GM23338 (cell line): ENCODE results near the gene BCAS1. TPM values are rescaled to one million over a fixed set of nuclear protein-coding genes. Genes with fewer than 3 reads are reported as not detected.

Source experiments
- ATAC-seq: fragments of 200-7000 bp; cut with Tn5 transposase; 3 replicates; pipeline ENCODE4 v1.9.1; 2020
- DNase-seq: peaks from one replicate; pipeline ENCODE4 v3.0.0-alpha.2; 2015; ENCODE audit warnings: low spot score
- H2AFZ ChIP-seq: fragments of 200-600 bp; sonication (generic); 2 replicates; pipeline ENCODE4 v1.8.0; 2016; ENCODE audit warnings: antibody characterized with exemption, mild to moderate bottlenecking, moderate library complexity
- H3F3A ChIP-seq: fragments of 200-600 bp; sonication (generic); replicated peaks from 2 replicates; pipeline ENCODE4 v1.8.0; 2017; ENCODE audit warnings: antibody characterized with exemption, mixed run types, low read depth
- H3K27ac ChIP-seq: fragments of 200-600 bp; sonication (generic); 2 replicates; pipeline ENCODE4 v1.6.1; 2016; ENCODE audit warnings: low read depth
- H3K27me3 ChIP-seq: fragments of 200-600 bp; sonication (generic); 2 replicates; pipeline ENCODE4 v1.8.0; 2016; ENCODE audit warnings: mild to moderate bottlenecking, mixed run types, moderate library complexity; ENCODE audit not compliant: insufficient read depth
- H3K36me3 ChIP-seq: fragments of 200-600 bp; sonication (generic); 2 replicates; pipeline ENCODE4 v1.8.0; 2016; ENCODE audit warnings: mild to moderate bottlenecking; ENCODE audit not compliant: insufficient read depth
- H3K4me1 ChIP-seq: fragments of 200-600 bp; sonication (generic); 2 replicates; pipeline ENCODE4 v1.8.0; 2016; ENCODE audit warnings: mild to moderate bottlenecking, moderate library complexity; ENCODE audit not compliant: insufficient read depth
- H3K4me2 ChIP-seq: fragments of 200-600 bp; sonication (generic); 2 replicates; pipeline ENCODE4 v1.7.1; 2017; ENCODE audit warnings: mixed run types
- H3K4me3 ChIP-seq: fragments of 200-600 bp; sonication (generic); 2 replicates; pipeline ENCODE4 v1.6.1; 2016; ENCODE audit warnings: mixed run types
- H3K79me2 ChIP-seq: fragments of 200-600 bp; sonication (generic); replicated peaks from 2 replicates; pipeline ENCODE4 v1.8.0; 2017; ENCODE audit warnings: mild to moderate bottlenecking; ENCODE audit not compliant: insufficient read depth
- H3K9me2 ChIP-seq: fragments of 200-600 bp; sonication (generic); 2 replicates; pipeline ENCODE4 v1.8.0; 2017; ENCODE audit not compliant: insufficient read depth
- H4K20me1 ChIP-seq: fragments of 200-600 bp; sonication (generic); replicated peaks from 2 replicates; pipeline ENCODE4 v1.8.0; 2017; ENCODE audit warnings: mild to moderate bottlenecking; ENCODE audit not compliant: insufficient read depth
- H3K27ac Mint-ChIP-seq: 2 replicates; pipeline ENCODE4 v1.8.0; 2020; ENCODE audit warnings: inconsistent platforms, mild to moderate bottlenecking, moderate library complexity, mixed read lengths
- H3K27me3 Mint-ChIP-seq: 3 replicates; pipeline ENCODE4 v1.8.0; 2022; ENCODE audit warnings: low read depth, mild to moderate bottlenecking, moderate library complexity, mixed read lengths, inconsistent platforms; ENCODE audit not compliant: insufficient read depth, poor library complexity
- H3K36me3 Mint-ChIP-seq: 3 replicates; pipeline ENCODE4 v1.8.0; 2021; ENCODE audit warnings: low read depth, mild to moderate bottlenecking, inconsistent platforms, moderate library complexity, mixed read lengths
- H3K4me1 Mint-ChIP-seq: 3 replicates; pipeline ENCODE4 v1.8.0; 2020; ENCODE audit warnings: mild to moderate bottlenecking, inconsistent platforms, mixed read lengths
- H3K4me3 Mint-ChIP-seq: 3 replicates; pipeline ENCODE4 v1.8.0; 2021; ENCODE audit warnings: moderate library complexity, mild to moderate bottlenecking, inconsistent platforms, mixed read lengths
- H3K9me3 Mint-ChIP-seq: 3 replicates; pipeline ENCODE4 v1.8.0; 2020; ENCODE audit warnings: moderate library complexity, mild to moderate bottlenecking, inconsistent platforms, mixed read lengths
- CTCF ChIP-seq, 2 experiments: fragments of 200-600 bp in 1 of 2; sonication (generic) in 1 of 2; conservative IDR thresholded peaks; 2 replicates each; pipeline versions ENCODE4 v1.5.1 to v1.6.1; 2016 to 2017; ENCODE audit warnings: antibody characterized with exemption in 2 of 2, low read depth in 2 of 2, mild to moderate bottlenecking in 2 of 2, moderate library complexity in 1 of 2
- EZH2 ChIP-seq: fragments of 200-600 bp; sonication (generic); IDR thresholded peaks from one replicate; pipeline ENCODE4 v1.8.0; 2017; ENCODE audit warnings: antibody characterized with exemption, mild to moderate bottlenecking, low read depth; ENCODE audit not compliant: unreplicated experiment
- EZH2phosphoT487 ChIP-seq: fragments of 200-600 bp; sonication (generic); IDR thresholded peaks from one replicate; pipeline ENCODE4 v1.8.1; 2018; ENCODE audit warnings: antibody characterized with exemption; ENCODE audit not compliant: unreplicated experiment
- JUNB ChIP-seq: IDR thresholded peaks from one replicate; pipeline ENCODE4 v1.6.1; 2016; ENCODE audit warnings: antibody characterized with exemption; ENCODE audit not compliant: unreplicated experiment
- REST ChIP-seq: IDR thresholded peaks from one replicate; pipeline ENCODE4 v1.6.1; 2018; ENCODE audit warnings: antibody characterized with exemption; ENCODE audit not compliant: unreplicated experiment
- STAT1 ChIP-seq: IDR thresholded peaks from one replicate; pipeline ENCODE4 v1.6.1; 2016; ENCODE audit warnings: antibody characterized with exemption; ENCODE audit not compliant: unreplicated experiment
- ZNF462 ChIP-seq: fragments of 250-450 bp; sonication (Bioruptor Pico); IDR thresholded peaks from 2 replicates; pipeline ENCODE4 v1.5.0; 2020; ENCODE audit warnings: mild to moderate bottlenecking, moderate library complexity
- polyA plus RNA-seq: library from polyadenylated mRNA; unstranded; fragments of >200 nt; fragmentation: Nextera tagmentation; extraction: Ambion mirVana; gene quantifications from 2 replicates; pipeline ENCODE4 v1.2.1, GENCODE V29; 2016
- total RNA-seq: library from RNA; depleted of rRNA; stranded (reverse); fragments of >200 nt; shearing (Covaris generic); gene quantifications from 2 replicates; pipeline ENCODE4 v1.2.3, GENCODE V29; 2014

The BCAS1 gene
- total and polyA plus RNA-seq, 2 experiments from 2014 or later: 0.17 to 0.19 TPM

GRCh38 chr20:53925651-53926401, 144.6 kb downstream of the BCAS1 start (continued):
- TF ChIP-seq ZNF462 (CRISPR knock-in tag) (no peak), EZH2phosphoT487 (no peak), CTCF (conservative IDR thresholded peaks at IDR 0.05; ENCODE audit: low read depth in 2 of 2) (no peak)

GRCh38 chr20:53923566-53924369, 146.6 kb downstream of the BCAS1 start:
- peaks cover 34% of the 10 kb centered on the region for H3K4me1 Mint-ChIP-seq
- Histone ChIP-seq H3K27ac (no peak overlapping the region), H3F3A (no peaks in the 10 kb centered on the region), H3K27me3 (no peaks in the 10 kb centered on the region), H3K36me3 (no peaks in the 10 kb centered on the region), H3K4me3 (no peak overlapping the region), H3K4me2 (no peak overlapping the region), H2AFZ (peak overlapping the region; percentile 29), H4K20me1 (no peaks in the 10 kb centered on the region), H3K4me1 (peaks cover 22% of the 10 kb centered on the region), H3K79me2 (no peaks in the 10 kb centered on the region), H3K9me2 (no peaks in the 10 kb centered on the region)
- ATAC-seq (no peak), DNase-seq (no peak)
- H3K27ac Mint-ChIP-seq: no peak overlapping the region
- H3K36me3 Mint-ChIP-seq: no peaks in the 10 kb centered on the region
- H3K27me3 Mint-ChIP-seq: peaks cover 7% of the 10 kb centered on the region
- H3K4me3 Mint-ChIP-seq: no peak overlapping the region
- H3K9me3 Mint-ChIP-seq: no peaks in the 10 kb centered on the region
- TF ChIP-seq STAT1 (no peak), REST (no peak), CTCF (conservative IDR thresholded peaks at IDR 0.05; ENCODE audit: low read depth in 2 of 2) (no peak), JUNB (no peak), EZH2 (no peak)
